ENCODE data around the gene GNA12.

DNA sequence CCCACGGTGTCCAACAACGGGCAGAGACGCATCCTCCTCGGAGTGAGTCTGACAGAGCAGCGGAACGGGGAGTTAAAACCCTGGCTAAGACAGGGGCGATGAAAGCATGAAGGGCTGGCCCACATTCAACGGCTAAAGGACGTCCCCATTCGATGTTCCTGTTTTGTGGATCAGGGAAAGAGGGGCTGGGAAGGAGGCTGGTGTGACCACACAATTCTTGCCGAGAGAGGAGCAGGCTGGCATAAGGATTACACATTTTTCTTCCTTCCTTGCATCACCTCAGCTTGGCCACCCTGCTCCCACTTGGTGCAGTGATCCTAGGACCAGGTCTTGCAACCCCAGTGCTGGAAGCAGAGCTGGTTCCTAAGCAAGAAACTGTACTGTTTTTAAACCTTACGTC lies 67.7 kb downstream of the GNA12 start:
- no peak for TF ChIP-seq EZH2 (IDR thresholded peaks at IDR 0.05)
- TF ChIP-seq, protein P1, sequence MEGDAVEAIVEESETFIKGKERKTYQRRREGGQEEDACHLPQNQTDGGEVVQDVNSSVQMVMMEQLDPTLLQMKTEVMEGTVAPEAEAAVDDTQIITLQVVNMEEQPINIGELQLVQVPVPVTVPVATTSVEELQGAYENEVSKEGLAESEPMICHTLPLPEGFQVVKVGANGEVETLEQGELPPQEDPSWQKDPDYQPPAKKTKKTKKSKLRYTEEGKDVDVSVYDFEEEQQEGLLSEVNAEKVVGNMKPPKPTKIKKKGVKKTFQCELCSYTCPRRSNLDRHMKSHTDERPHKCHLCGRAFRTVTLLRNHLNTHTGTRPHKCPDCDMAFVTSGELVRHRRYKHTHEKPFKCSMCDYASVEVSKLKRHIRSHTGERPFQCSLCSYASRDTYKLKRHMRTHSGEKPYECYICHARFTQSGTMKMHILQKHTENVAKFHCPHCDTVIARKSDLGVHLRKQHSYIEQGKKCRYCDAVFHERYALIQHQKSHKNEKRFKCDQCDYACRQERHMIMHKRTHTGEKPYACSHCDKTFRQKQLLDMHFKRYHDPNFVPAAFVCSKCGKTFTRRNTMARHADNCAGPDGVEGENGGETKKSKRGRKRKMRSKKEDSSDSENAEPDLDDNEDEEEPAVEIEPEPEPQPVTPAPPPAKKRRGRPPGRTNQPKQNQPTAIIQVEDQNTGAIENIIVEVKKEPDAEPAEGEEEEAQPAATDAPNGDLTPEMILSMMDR (IDR thresholded peaks at IDR 0.05) = no peak

All from neural progenitor cell (in vitro differentiated cells).